ENCODE data around the gene CACNA1S.

The CACNA1S gene

GRCh38 chr1:201116091-201116490 is 3.9 kb upstream of the CACNA1S start:
- no peak for DNase-seq (ENCODE audit: low spot score)
- no peak for FAIRE-seq

DNA sequence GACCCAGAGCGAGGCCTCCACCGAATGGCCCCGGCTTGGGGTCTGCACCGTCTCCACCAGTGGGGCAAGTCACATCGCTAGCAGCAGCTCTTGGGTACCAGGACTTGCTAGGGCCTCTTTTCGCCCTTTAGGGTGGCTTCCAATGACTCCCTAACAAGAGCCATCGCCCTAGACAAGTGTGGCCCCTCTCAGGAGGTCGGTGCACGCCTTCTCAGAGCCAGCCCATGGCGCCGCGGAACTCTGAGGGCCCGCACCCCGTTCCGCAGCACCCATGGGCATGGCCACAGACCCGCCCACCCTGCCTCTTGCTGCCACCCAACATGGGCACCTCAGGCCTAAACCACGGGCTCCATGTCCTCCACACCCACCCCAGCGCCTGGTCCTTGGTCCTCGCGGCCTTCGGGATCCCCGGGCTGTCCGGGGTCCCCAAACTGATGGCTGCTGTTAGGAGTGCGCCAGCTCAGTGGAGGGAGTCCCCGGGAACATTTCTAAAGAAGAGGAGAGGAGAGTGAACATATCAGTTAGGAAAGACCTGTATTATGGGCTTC is 3.2 kb upstream of the CACNA1S start:
- DNase-seq (ENCODE audit: low spot score) (no peak), FAIRE-seq (no peak)

DNA sequence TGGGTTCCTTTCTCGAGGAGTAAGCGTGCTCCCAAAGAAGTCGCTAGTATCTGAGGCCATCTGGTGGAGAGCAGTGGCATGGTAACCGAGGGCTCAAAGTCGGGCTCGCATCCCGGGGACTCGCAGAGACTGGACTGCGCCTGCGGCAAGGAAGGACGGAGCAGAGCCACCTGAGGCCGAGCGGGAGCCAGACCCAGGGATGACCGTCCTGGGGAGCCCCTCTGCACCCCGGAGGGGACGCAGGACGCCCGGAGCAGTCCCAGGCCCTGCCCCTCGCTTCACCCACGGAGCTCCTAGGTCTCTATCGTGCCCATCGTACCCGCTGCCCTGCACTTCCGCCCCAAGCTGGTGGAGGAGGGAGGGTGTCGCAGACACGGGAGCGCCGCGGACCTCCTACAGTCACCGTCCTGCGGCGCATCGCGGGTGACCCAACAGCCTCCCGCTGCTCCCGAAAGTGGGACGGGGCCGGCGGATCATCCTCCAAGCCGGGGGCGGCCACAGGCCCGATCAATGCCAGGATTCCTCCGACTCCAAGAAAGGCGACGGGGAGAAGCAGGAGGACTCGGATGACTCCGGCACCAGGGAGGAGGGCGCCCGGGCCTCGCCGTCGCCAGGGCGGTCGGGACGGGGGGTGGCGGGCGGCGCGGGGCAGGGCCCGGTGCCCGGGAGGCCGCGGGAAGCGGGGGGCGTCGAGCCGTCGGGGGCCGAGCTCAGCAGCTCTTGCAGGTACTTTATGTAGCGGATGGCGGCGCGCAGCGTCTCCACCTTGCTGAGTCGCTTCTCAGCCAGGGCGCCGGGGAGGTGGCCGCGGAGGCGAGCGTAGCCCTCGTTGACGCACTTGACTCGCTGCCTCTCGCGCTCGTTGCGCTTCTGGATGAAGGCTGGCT is 2.3 kb upstream of the CACNA1S start:
- FAIRE-seq (peak; percentile 79), DNase-seq (ENCODE audit: low spot score) (peak; percentile 90)

- FAIRE-seq (no peak), DNase-seq (ENCODE audit: low spot score) (no peak)
Measured at GRCh38 chr1:201113451-201114244, 1.4 kb upstream of the CACNA1S start.

GRCh38 chr1:201112926-201113325 is 700 bp upstream of the CACNA1S start:
- no peak for FAIRE-seq
- no peak for DNase-seq (ENCODE audit: low spot score)

GRCh38 chr1:201111672-201112071 is 554 bp downstream of the CACNA1S start:
- FAIRE-seq (no peak), DNase-seq (ENCODE audit: low spot score) (no peak)

- no peak for DNase-seq (ENCODE audit: low spot score)
- FAIRE-seq: no peak
Measured at GRCh38 chr1:201111156-201111555, 1.1 kb downstream of the CACNA1S start.

DNA sequence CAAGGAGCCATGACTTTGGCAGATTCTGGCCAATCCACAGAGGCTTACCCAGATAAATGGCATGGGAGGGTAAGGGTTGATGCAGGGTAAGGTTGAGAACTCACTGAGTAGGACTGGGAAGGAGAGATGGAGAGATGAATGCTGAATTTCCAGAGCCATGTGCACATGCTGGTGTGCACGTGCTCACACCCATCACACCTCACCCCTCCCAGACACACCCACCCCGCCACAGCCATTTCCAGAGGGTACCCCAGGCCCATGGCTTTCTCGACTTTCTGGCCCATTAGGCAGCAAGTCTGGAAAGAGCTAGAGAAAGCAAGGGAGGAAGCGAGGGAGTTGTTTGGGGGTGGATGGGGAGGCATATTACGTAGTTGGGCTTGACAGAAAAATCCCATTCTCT is 1.6 kb downstream of the CACNA1S start:
- no peak for FAIRE-seq
- DNase-seq (ENCODE audit: low spot score): no peak

DNA sequence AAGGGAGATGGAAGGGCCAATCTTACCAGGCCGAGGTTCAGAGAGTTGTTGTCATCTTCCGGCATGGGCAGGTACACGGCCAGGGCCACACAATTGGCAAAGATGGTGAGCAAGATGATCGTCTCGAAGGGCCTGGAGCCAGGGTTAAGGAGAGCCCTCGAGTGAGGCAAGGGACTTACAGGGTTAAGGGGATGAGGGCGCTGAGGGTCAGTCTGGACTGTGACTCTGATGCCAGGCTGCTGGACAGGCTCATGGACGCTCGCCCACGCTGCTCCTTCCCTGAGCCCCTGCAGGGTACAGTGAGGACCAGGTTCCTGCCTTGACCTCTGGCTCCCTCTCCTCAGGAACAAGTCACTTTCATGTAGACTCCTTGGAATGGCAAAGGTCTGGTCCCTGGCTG is 2.1 kb downstream of the CACNA1S start:
- DNase-seq (ENCODE audit: low spot score) (no peak), FAIRE-seq (no peak)

GRCh38 chr1:201109651-201110050 is 2.6 kb downstream of the CACNA1S start:
- DNase-seq (ENCODE audit: low spot score): no peak
- FAIRE-seq: no peak

DNA sequence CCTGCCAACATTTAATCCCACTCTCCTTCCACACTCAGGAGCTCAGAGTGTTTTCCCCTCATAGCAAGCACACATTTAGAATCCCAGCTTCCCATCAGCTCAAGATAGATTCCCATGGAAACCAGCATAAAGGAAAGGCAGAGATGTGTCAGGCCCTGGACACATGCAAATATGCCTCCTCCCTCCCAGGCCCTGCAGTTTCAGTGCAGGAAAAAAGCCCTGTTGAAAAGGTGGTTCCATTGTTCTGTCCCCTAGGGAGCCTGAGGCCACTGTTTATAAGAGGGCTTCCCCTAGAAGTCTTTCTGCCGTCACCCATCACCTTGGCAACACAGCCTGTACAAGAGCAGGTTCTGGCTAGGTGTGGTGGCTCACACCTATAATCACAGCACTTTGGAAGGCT is 3.6 kb downstream of the CACNA1S start:
- DNase-seq (ENCODE audit: low spot score) (no peak), FAIRE-seq (no peak)

DNA sequence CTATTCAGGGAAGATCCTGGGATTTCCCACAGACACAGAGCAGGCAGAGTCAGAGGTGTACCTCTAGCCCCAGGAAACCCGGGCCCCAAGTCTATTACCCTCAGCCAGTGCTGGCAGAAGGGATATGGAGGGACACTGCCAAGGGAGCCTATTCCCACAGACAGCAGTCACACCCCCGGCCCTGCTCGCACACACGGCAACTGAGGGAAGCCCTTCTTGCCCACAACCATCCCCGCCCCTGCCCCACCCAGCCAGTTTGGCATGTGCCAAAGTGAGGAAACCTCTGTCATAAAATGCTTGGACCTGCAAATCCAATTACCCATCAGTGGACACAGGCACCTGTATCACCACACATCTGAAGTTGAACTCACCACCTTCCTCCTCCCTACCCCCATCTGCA is 6.5 kb downstream of the CACNA1S start:
- FAIRE-seq (no peak), DNase-seq (ENCODE audit: low spot score) (no peak)

GRCh38 chr1:201104141-201104540 is 8.1 kb downstream of the CACNA1S start:
- FAIRE-seq: no peak
- DNase-seq (ENCODE audit: low spot score): no peak

DNA sequence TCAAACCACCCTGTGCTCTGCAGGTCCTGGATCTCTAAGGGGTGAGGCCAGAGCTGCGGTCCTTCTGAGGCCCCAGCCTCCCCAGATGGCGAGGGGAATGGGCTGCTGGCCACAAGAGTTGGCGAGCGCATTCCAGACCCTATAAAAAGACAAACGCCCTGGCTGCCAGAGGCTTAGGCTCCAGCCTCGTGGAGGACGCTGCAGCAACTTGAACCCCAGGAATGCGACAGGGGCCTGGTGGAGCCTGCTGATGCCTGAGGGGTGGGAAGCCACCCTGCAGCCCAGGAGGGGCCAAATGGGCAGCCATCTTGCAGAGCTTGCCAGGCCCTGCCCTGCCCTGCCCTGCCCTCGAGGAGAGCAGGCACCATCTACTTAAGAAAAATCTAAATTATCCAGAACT is 8.6 kb downstream of the CACNA1S start:
- FAIRE-seq (no peak), DNase-seq (ENCODE audit: low spot score) (no peak)

DNA sequence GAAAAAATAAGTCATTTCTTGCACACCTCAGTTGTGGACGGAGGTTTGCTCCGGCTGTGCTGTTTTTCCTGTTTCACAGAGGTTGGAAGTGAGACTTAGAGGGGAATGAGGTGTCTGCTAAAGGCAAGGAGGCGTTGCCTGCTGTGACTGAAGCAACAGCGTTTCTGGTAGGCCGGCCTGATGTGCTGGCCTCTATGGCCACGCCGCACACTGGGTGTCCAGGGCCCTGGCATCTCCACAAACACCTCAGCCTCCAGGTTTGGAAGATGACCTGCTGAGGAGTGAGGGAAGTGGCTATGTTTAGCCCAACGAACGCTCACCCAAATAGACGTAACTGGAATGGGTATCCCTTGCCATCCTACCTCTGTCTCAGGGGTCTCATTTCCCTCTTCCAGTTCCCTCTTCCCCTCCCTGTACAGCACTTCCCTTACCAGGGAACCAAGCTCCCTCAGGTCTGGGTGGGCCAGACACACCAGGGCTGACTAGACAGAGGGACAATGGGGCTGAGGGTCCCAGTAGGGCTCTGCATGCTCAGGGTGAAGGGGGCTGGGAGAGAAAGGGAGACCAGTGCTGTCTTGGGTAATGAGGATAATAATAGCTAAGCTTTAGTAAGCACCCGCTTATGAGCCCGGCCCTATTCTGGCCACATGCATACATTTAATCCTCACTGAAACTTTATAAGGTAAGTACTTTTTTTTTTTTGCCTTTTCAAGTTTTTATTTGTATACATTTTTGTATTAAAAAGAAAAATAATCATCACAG is 11.9 kb downstream of the CACNA1S start:
- no peak for DNase-seq (ENCODE audit: low spot score)
- FAIRE-seq: no peak

DNA sequence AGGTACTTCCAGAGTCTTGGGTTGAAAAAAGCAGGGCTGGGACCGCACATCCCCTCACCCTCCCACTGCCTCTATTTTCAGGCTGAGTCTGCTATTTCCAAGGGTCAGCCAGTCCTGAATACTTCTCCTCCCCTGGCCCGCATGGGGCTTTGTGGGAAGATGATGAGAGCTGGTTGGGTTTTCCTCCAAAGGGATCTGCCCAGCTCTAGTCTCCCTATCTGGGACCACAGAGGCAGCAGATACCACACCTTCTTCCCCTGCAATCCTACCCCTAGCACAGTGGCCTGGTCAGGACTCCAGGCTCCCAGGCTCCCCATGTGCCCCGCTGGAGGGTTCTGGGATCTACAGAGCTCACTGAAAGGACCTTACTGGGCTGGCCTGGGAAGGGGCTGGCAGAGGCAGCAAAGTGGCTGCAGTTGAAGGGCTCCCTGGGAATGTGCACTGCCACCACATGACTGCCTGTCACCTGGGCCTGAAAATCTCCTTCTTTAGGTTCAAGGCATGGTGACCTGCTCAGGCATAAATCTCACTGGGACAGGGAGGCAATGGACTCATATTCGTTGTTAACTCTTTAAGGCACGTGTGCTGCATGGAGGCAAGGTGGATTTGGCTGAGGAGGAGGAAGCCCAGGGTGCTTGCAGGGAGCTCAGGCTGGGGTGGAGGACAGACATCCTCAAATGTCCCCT is 13.1 kb downstream of the CACNA1S start:
- no peak for DNase-seq (ENCODE audit: low spot score)

GRCh38 chr1:201096977-201097856 is 15.0 kb downstream of the CACNA1S start:
- no peak for DNase-seq (ENCODE audit: low spot score)
- FAIRE-seq: no peak

More for the DNA sequence above, 13.1 kb downstream of the CACNA1S start:
- no peak for FAIRE-seq

- FAIRE-seq (no peak), DNase-seq (ENCODE audit: low spot score) (peak; percentile 28)
Measured at GRCh38 chr1:201096041-201096461, 16.2 kb downstream of the CACNA1S start.

GRCh38 chr1:201095581-201095980 is 16.6 kb downstream of the CACNA1S start:
- no peak for DNase-seq (ENCODE audit: low spot score)
- no peak for FAIRE-seq

GRCh38 chr1:201094832-201095231 is 17.4 kb downstream of the CACNA1S start:
- no peak for FAIRE-seq

More at GRCh38 chr1:201094832-201095231, 17.4 kb downstream of the CACNA1S start:
- no peak for DNase-seq (ENCODE audit: low spot score)

All from RCC 7860 (cell line).